ENCODE data around the gene PGM3. TPM values are rescaled to one million over a fixed set of nuclear protein-coding genes. Genes with fewer than 3 reads are reported as not detected.

The PGM3 gene
- total and polyA plus RNA-seq, 2 of the 4 experiments (the other 2 are of a cell fraction) = 68.4 to 336 TPM

GRCh38 chr6:83226517-83226916 lies 33.5 kb upstream of the PGM3 start:
- Histone ChIP-seq H3K4me3 (ENCODE audit: insufficient read depth, low read depth, low read length) (no peak overlapping the region), H3K9me1 (ENCODE audit: insufficient read depth, low read length) (no peaks in the 10 kb centered on the region; the same call in 1 of the 2 replicates), H3K9me3 (ENCODE audit: control insufficient read depth, insufficient read depth, low read length) (no peaks in the 10 kb centered on the region), H2AK9ac (replicated peaks; ENCODE audit: low read depth, low read length, poor library complexity) (no peak overlapping the region), H4K8ac (ENCODE audit: low read depth in 2 of 2, low read length in 2 of 2) (peak overlapping the region in 1 of 2 experiments; percentile 39; a peak in 1 of 4 replicates), H2BK5ac (ENCODE audit: low read depth, low read length, poor library complexity, severe bottlenecking) (no peak overlapping the region), H3K9ac (ENCODE audit: low read depth, low read length) (no peak overlapping the region), H3K18ac (ENCODE audit: low read depth, low read length) (peak overlapping the region; percentile 72; the same call in 1 of the 2 replicates), H2AK5ac (ENCODE audit: low read depth, low read length) (0 out of 2 replicates have a peak overlapping the region, but pooled peaks have one; percentile 39), H2BK20ac (ENCODE audit: low read depth, low read length) (no peak overlapping the region), H3K4ac (ENCODE audit: low read depth, low read length) (0 out of 2 replicates have a peak overlapping the region, but pooled peaks have one; percentile 29), H4K5ac (ENCODE audit: low read depth, low read length) (no peak overlapping the region), H3K4me2 (ENCODE audit: low read depth, low read length) (peak overlapping the region; percentile 67; the same call in 1 of the 2 replicates), H3K79me1 (ENCODE audit: low read depth in 1 of 2, low read length in 2 of 2) (no peaks in the 10 kb centered on the region), H3K36me3 (ENCODE audit: control insufficient read depth, insufficient read depth, low read length) (peaks cover 2% of the 10 kb centered on the region; the same call in 1 of the 2 replicates), H2BK15ac (ENCODE audit: low read depth, low read length) (no peak overlapping the region), H2BK120ac (ENCODE audit: low read depth, low read length) (no peak overlapping the region; the same call in 1 of the 2 replicates), H4K91ac (ENCODE audit: insufficient read depth, low read depth, low read length) (no peak overlapping the region), H4K20me1 (ENCODE audit: insufficient read depth, low read length) (no peaks in the 10 kb centered on the region), H2AFZ (replicated peaks; ENCODE audit: low read length, poor library complexity) (no peak overlapping the region), H3K4me1 (ENCODE audit: control insufficient read depth, insufficient read depth, low read length) (peaks cover 4% of the 10 kb centered on the region; the same call in 1 of the 2 replicates), H3K14ac (replicated peaks; ENCODE audit: low read depth, low read length) (0 out of 2 replicates have a peak overlapping the region, but pooled peaks have one; percentile 45), H3K23ac (ENCODE audit: low read depth, low read length) (no peak overlapping the region), H3K27me3 (ENCODE audit: control insufficient read depth, insufficient read depth, low read length) (no peaks in the 10 kb centered on the region), H3K27ac (ENCODE audit: insufficient read depth, low read length) (no peak overlapping the region), H3K56ac (ENCODE audit: extremely low read depth, insufficient read depth, low read length) (no peak overlapping the region)
- intact Hi-C loops (cut with micrococcal nuclease) = no loop called here
- ChIA-PET CTCF (interaction anchor here (1.0 kb wide), 2 partner anchors 159 to 286 kb away, joined by 3 read pairs; partner anchors contain the start of genes DOP1A and PRSS35), POLR2A (ENCODE audit: unreplicated experiment) (no interaction called here)
- no TSS peak for BruUV-seq (replicated peaks)
- DNase-seq = peak; percentile 39
- TF ChIP-seq POLR2A (IDR thresholded peaks at IDR 0.05; ENCODE audit: low read depth, low read length) (no peak), CEBPB (IDR thresholded peaks at IDR 0.05; ENCODE audit: low read depth, low read length) (no peak), RAD21 (IDR thresholded peaks at IDR 0.05; ENCODE audit: low read length) (no peak), MAFK (IDR thresholded peaks at IDR 0.05; ENCODE audit: low read depth, low read length) (no peak), MAZ (IDR thresholded peaks at IDR 0.05; ENCODE audit: borderline replicate concordance, low read depth, low read length) (no peak), SMC3 (IDR thresholded peaks at IDR 0.05; ENCODE audit: low read depth, low read length) (no peak), NFE2L2 (IDR thresholded peaks at IDR 0.05; ENCODE audit: low read depth, low read length) (no peak), RFX5 (IDR thresholded peaks at IDR 0.05; ENCODE audit: low read depth, low read length) (no peak), BHLHE40 (IDR thresholded peaks at IDR 0.05; ENCODE audit: low read depth, low read length) (no peak), FOS (IDR thresholded peaks at IDR 0.05; ENCODE audit: low read depth, low read length) (no peak), MXI1 (IDR thresholded peaks at IDR 0.05; ENCODE audit: borderline replicate concordance, low read depth, low read length) (no peak), USF2 (IDR thresholded peaks at IDR 0.05; ENCODE audit: low read depth, low read length) (no peak), RCOR1 (IDR thresholded peaks at IDR 0.05; ENCODE audit: insufficient replicate concordance, low read length) (no peak), ELK1 (IDR thresholded peaks at IDR 0.05; ENCODE audit: borderline replicate concordance, low read depth, low read length) (no peak), CHD1 (IDR thresholded peaks at IDR 0.05; ENCODE audit: low read depth, low read length) (no peak)
- TF ChIP-seq, protein P1, sequence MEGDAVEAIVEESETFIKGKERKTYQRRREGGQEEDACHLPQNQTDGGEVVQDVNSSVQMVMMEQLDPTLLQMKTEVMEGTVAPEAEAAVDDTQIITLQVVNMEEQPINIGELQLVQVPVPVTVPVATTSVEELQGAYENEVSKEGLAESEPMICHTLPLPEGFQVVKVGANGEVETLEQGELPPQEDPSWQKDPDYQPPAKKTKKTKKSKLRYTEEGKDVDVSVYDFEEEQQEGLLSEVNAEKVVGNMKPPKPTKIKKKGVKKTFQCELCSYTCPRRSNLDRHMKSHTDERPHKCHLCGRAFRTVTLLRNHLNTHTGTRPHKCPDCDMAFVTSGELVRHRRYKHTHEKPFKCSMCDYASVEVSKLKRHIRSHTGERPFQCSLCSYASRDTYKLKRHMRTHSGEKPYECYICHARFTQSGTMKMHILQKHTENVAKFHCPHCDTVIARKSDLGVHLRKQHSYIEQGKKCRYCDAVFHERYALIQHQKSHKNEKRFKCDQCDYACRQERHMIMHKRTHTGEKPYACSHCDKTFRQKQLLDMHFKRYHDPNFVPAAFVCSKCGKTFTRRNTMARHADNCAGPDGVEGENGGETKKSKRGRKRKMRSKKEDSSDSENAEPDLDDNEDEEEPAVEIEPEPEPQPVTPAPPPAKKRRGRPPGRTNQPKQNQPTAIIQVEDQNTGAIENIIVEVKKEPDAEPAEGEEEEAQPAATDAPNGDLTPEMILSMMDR (conservative IDR thresholded peaks at IDR 0.05; ENCODE audit: low read depth, low read length) = no peak
- 0 out of 2 replicates have a peak, but pooled peaks have one; percentile 28 for ATAC-seq (ENCODE audit: low read depth)
- WGBS, 2 experiments (ENCODE audit: extremely low coverage in 2 of 2, insufficient read length in 1 of 2) = no CpG with 5 or more reads among the region's 1 CpG
- dilution Hi-C loops (cut with HindIII; ENCODE audit: low sequenced_read_pairs, unreplicated experiment) = no loop called here
- in situ Hi-C loops (cut with MboI; ENCODE audit: low sequenced_read_pairs) = no loop called here
